ENCODE data around the gene CERS6. TPM values are rescaled to one million over a fixed set of nuclear protein-coding genes. Genes with fewer than 3 reads are reported as not detected.

CERS6 gene
- polyA plus RNA-seq, 1 donor (not counting 4 experiments of a cell fraction or from before 2014, with no cell fraction given), result 19.5 TPM

DNA sequence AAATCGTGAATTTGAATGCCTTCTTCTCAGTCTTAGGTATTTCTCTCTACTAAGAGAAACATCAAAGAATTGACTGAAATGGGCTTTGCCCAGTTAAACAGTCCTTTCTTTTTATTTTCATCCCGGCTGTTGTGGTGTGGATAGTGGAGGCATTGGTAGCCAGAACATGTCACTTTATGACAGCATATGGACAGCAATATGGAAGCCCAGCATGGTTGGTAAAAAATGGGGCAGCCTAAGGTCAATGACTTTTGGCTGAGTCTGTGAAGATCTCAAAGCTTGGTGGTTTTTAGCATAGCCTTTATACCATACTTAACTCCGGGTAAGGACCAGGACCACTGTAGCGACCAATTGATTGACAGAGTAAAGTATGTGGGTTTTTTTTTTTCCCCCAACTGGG lies 3.2 kb downstream of the CERS6 start:
- TF ChIP-seq, protein P1, sequence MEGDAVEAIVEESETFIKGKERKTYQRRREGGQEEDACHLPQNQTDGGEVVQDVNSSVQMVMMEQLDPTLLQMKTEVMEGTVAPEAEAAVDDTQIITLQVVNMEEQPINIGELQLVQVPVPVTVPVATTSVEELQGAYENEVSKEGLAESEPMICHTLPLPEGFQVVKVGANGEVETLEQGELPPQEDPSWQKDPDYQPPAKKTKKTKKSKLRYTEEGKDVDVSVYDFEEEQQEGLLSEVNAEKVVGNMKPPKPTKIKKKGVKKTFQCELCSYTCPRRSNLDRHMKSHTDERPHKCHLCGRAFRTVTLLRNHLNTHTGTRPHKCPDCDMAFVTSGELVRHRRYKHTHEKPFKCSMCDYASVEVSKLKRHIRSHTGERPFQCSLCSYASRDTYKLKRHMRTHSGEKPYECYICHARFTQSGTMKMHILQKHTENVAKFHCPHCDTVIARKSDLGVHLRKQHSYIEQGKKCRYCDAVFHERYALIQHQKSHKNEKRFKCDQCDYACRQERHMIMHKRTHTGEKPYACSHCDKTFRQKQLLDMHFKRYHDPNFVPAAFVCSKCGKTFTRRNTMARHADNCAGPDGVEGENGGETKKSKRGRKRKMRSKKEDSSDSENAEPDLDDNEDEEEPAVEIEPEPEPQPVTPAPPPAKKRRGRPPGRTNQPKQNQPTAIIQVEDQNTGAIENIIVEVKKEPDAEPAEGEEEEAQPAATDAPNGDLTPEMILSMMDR (optimal IDR thresholded peaks at IDR 0.05 in 1 of 3, IDR thresholded peaks at IDR 0.05 in 1 of 3, conservative IDR thresholded peaks at IDR 0.05 in 1 of 3; ENCODE audit: extremely low read depth in 1 of 3, insufficient read depth in 2 of 3, low read length in 3 of 3), result no peak
- TF ChIP-seq EZH2 (IDR thresholded peaks at IDR 0.05; ENCODE audit: low read length), result no peak
- Histone ChIP-seq H3K79me2 (ENCODE audit: control insufficient read depth, insufficient read depth, low read length) (peaks cover 79% of the 10 kb centered on the region), H3K4me2 (ENCODE audit: control insufficient read depth, extremely low read depth, insufficient read depth, low read depth, low read length) (peak overlapping the region; percentile 27), H3K9me1 (ENCODE audit: control insufficient read depth, extremely low read depth, insufficient read depth, low read length) (no peaks in the 10 kb centered on the region), H3K9me3 (ENCODE audit: control insufficient read depth, low read depth, low read length) (no peaks in the 10 kb centered on the region), H3K27me3 (ENCODE audit: control insufficient read depth, extremely low read depth, insufficient read depth, low read length) (no peaks in the 10 kb centered on the region), H3K27ac (ENCODE audit: control insufficient read depth, insufficient read depth, low read length) (no peak overlapping the region), H3K4me1 (ENCODE audit: control insufficient read depth, extremely low read depth, insufficient read depth, low read length) (peaks cover 8% of the 10 kb centered on the region), H3K4me3 (ENCODE audit: control insufficient read depth in 2 of 3, extremely low read depth in 1 of 3, insufficient read depth in 2 of 3, low read depth in 1 of 3, low read length in 3 of 3) (no peak overlapping the region), H4K20me1 (ENCODE audit: control insufficient read depth, extremely low read depth, insufficient read depth, low read length) (peaks cover 3% of the 10 kb centered on the region), H3K36me3 (ENCODE audit: control insufficient read depth in 2 of 2, extremely low read depth in 1 of 2, insufficient read depth in 2 of 2, low read length in 2 of 2) (no peaks in the 10 kb centered on the region), H3K9ac (ENCODE audit: control insufficient read depth, extremely low read depth, insufficient read depth, low read length) (no peak overlapping the region), H2AFZ (ENCODE audit: control insufficient read depth, low read length) (no peak overlapping the region)
- no peak for DNase-seq (ENCODE audit: low read depth, low spot score)
- no peak for FAIRE-seq
- dilution Hi-C loops (cut with MboI; ENCODE audit: extremely low pct_ligation_motif_present, low sequenced_read_pairs), result no loop called here

DNA sequence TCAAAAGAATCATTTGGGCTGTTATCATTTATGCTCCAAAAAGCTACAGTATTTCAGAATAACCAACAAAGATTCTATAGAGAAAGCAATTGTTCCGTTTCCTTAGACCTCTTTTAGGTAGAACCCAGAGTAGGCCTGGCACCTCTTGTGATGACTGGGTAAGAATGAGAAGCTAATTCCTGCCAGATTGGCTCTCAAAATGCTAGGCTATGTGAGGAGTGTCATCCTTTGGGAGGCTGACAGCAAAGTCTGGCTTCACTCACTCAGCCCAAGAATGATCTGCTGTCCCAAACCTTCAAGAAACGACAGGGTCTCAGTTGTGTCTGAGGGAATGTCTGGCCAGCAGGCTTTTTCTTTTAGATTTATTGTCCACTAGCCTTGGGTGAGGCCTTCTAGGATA lies 4.5 kb downstream of the CERS6 start:
- no peaks in the 10 kb centered on the region for H3K27me3 ChIP-seq (ENCODE audit: control insufficient read depth, extremely low read depth, insufficient read depth, low read length)
- peaks cover 6% of the 10 kb centered on the region for H3K4me1 ChIP-seq (ENCODE audit: control insufficient read depth, extremely low read depth, insufficient read depth, low read length)
- H3K9ac ChIP-seq (ENCODE audit: control insufficient read depth, extremely low read depth, insufficient read depth, low read length), result no peak overlapping the region
- H3K36me3 ChIP-seq (ENCODE audit: control insufficient read depth in 2 of 2, extremely low read depth in 1 of 2, insufficient read depth in 2 of 2, low read length in 2 of 2), result no peaks in the 10 kb centered on the region
- dilution Hi-C loops (cut with MboI; ENCODE audit: extremely low pct_ligation_motif_present, low sequenced_read_pairs), result no loop called here
- TF ChIP-seq, protein P1 (optimal IDR thresholded peaks at IDR 0.05 in 1 of 3, IDR thresholded peaks at IDR 0.05 in 1 of 3, conservative IDR thresholded peaks at IDR 0.05 in 1 of 3; ENCODE audit: extremely low read depth in 1 of 3, insufficient read depth in 2 of 3, low read length in 3 of 3), result no peak
- no peak for TF ChIP-seq EZH2 (IDR thresholded peaks at IDR 0.05; ENCODE audit: low read length)
- H3K9me3 ChIP-seq (ENCODE audit: control insufficient read depth, low read depth, low read length), result no peaks in the 10 kb centered on the region
- peaks cover 92% of the 10 kb centered on the region for H3K79me2 ChIP-seq (ENCODE audit: control insufficient read depth, insufficient read depth, low read length)
- no peaks in the 10 kb centered on the region for H3K9me1 ChIP-seq (ENCODE audit: control insufficient read depth, extremely low read depth, insufficient read depth, low read length)
- no peak for FAIRE-seq
- H3K4me2 ChIP-seq (ENCODE audit: control insufficient read depth, extremely low read depth, insufficient read depth, low read depth, low read length), result no peak overlapping the region
- H2AFZ ChIP-seq (ENCODE audit: control insufficient read depth, low read length), result no peak overlapping the region
- H3K27ac ChIP-seq (ENCODE audit: control insufficient read depth, insufficient read depth, low read length), result no peak overlapping the region
- no peak for DNase-seq (ENCODE audit: low read depth, low spot score)
- no peak overlapping the region for H3K4me3 ChIP-seq (ENCODE audit: control insufficient read depth in 2 of 3, extremely low read depth in 1 of 3, insufficient read depth in 2 of 3, low read depth in 1 of 3, low read length in 3 of 3)
- H4K20me1 ChIP-seq (ENCODE audit: control insufficient read depth, extremely low read depth, insufficient read depth, low read length), result peaks cover 3% of the 10 kb centered on the region
